ENCODE results near the gene UBA1. TPM values are rescaled to one million over a fixed set of nuclear protein-coding genes. Genes with fewer than 3 reads are reported as not detected.
A peak's percentile ranks its signal among the peaks of the same experiment; 100 is the strongest.

Gene UBA1
- total RNA-seq, 2 experiments from 2014 or later = 177 to 204 TPM

DNA sequence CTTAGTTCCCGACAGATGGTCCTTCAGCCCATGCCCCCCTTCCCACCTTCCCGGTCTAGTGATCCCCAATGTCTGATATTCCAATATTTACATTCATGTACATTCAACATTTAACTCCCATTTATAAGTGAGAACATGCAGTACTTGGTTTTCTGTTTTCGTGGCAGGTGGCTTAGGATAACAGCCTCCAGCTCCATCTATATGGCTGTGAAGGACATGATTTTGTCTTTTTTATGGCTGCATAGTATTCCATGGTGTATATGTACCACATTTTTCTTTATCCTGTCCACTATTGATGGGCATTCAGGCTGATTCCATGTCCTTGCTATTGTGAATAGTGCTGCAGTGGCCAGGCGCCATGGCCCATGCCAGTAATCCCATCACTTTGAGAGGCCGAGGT, 34.8 kb upstream of the UBA1 start:
- no peak for DNase-seq
- CTCF ChIA-PET = no interaction called here
- no peak for ATAC-seq
- peaks cover 3% of the 10 kb centered on the region for H3K4me1 Mint-ChIP-seq
- no peak overlapping the region for H3K4me3 Mint-ChIP-seq
- H3K27me3 Mint-ChIP-seq = no peaks in the 10 kb centered on the region
- H3K27ac Mint-ChIP-seq = no peak overlapping the region
- H3K9me3 Mint-ChIP-seq (ENCODE audit: low read depth) = no peaks in the 10 kb centered on the region
- H3K36me3 Mint-ChIP-seq = peaks cover 41% of the 10 kb centered on the region

DNA sequence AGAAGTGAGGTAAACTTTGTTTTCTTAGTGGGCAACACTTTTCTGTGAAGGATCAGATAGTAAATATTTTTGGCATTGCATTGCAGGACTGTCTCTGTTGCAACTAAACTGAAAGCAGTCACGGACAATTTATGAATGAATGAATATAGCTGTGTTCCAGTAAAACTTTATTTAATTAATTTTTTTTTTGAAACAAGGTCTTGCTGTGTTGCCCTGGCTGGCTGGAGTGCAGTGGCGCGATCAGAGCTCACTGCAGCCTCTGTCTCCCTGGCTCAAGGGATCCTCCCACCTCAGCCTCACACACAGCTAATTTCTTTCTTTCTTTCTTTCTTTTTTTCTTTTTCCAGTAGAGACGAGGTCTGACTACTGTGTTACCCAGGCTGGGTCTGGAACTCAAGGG, 32.8 kb upstream of the UBA1 start:
- H3K27ac Mint-ChIP-seq = no peak overlapping the region
- H3K36me3 Mint-ChIP-seq = peaks cover 39% of the 10 kb centered on the region
- H3K9me3 Mint-ChIP-seq (ENCODE audit: low read depth) = no peaks in the 10 kb centered on the region
- H3K4me3 Mint-ChIP-seq = no peak overlapping the region
- H3K27me3 Mint-ChIP-seq = no peaks in the 10 kb centered on the region
- ATAC-seq = no peak
- H3K4me1 Mint-ChIP-seq = peaks cover 3% of the 10 kb centered on the region
- CTCF ChIA-PET = no interaction called here
- DNase-seq = no peak

DNA sequence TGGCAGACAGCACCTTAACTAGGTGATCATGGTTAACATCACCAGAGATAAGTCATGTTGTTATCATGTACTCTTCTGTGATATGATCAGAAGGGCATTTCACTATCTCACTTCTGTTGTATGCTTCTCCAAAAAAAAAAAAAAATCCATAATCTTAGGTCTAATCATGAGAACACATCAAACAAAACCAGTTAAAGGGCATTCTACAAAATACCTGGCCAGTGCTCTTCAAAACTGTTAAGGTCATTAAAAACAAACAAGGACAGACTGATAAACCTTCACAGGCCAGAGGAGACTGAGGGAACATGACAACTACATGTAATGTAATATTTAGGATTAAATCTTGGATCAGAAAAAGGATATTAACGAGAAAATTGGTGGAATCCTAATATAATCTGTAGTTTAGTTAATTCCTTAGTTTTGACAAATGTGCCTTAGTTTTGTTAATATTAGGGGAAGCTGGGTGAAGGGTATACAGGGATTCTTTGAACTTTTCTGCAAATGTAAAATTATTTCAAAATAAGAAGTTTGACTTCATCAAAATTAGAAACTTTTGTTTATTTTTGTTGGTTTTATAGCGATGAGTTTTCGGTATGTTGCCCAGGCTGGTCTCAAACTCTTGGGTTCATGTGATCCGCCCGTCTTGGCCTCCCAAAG, 30.6 kb upstream of the UBA1 start:
- H3K4me3 Mint-ChIP-seq = no peak overlapping the region
- no peaks in the 10 kb centered on the region for H3K27me3 Mint-ChIP-seq
- H3K9me3 Mint-ChIP-seq (ENCODE audit: low read depth) = no peaks in the 10 kb centered on the region
- peaks cover 4% of the 10 kb centered on the region for H3K4me1 Mint-ChIP-seq
- CTCF ChIA-PET = interaction anchor here (1.4 kb wide), 1 partner anchor 18 kb away, joined by 3 read pairs; the partner anchor contains the start of gene RBM10
- H3K36me3 Mint-ChIP-seq = peaks cover 24% of the 10 kb centered on the region
- DNase-seq (no peak), ATAC-seq (no peak)
- no peak overlapping the region for H3K27ac Mint-ChIP-seq

DNA sequence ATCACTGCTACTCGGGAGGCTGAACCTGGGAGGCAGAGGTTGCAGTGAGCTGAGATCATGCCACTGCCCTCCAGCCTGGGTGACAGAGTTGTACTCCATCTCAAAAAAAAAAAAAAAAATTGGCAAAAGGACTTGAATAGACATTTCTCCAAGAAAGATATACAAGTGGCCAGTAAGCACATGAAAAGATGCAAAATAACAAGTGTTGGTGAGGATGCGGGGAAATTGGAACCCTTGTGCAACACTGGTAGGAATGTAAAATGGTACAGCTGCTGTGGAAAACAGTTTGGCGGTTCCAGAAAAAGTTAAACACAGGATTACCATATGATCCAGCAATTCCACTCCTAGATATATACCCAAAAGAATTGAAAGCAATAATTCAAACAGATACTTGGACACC, 29.2 kb upstream of the UBA1 start:
- Mint-ChIP-seq H3K4me1 (peaks cover 4% of the 10 kb centered on the region), H3K27me3 (no peaks in the 10 kb centered on the region), H3K27ac (no peak overlapping the region), H3K4me3 (no peak overlapping the region), H3K9me3 (ENCODE audit: low read depth) (no peaks in the 10 kb centered on the region), H3K36me3 (peaks cover 19% of the 10 kb centered on the region)
- CTCF ChIA-PET = no interaction called here
- ATAC-seq (no peak), DNase-seq (no peak)

DNA sequence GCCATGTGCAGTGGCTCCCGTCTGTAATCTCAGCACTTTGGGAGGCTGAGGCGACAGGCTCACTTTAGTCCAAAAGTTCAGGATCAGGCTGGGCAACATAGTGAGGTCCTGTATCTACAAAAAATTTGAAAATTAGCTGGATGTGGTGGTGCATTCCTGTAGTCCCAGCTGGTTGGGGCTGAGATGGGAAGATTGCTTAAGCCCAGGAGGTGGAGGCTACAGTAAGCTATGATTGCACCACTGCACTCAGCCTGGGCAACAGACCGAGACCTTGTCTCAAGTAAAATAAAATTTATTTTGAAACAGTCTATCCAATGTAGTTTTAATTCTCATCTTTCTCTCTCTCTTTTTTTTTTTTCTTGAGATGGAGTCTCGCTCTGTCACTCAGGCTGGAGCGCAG, 27.5 kb upstream of the UBA1 start:
- no peak overlapping the region for H3K4me3 Mint-ChIP-seq
- no peaks in the 10 kb centered on the region for H3K27me3 Mint-ChIP-seq
- CTCF ChIA-PET = no interaction called here

DNA sequence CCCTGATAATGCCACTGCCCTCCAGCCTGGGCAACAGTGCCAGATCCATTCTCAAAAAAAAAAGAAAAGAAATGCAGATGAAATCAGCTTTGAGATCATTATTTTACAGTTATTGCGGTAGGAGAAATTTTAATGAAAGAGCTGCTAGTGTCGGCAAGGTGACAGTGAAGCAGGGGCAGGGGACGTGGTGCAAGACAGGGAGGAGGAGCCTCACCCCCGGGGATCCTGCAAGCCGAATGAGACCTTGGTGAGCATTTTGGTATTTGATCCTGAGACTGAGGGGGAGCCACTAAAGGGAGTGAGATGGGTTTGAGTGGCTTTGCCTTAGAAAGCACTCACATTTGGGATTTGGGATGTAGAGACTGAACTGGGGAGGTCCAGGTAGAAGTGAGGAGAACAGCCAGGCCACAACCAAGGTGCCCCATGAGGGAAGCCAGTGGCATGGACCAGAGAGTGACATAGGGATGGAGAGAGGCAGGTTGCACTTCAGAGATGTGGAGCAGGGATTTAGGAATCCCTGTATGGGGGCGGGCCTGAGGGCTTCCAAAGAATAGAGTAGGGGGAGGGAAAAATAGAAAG, 25.0 kb upstream of the UBA1 start:
- H3K4me3 Mint-ChIP-seq = no peak overlapping the region
- H3K27ac Mint-ChIP-seq = peak overlapping the region; percentile 5
- no peaks in the 10 kb centered on the region for H3K9me3 Mint-ChIP-seq (ENCODE audit: low read depth)
- H3K4me1 Mint-ChIP-seq = peaks cover 1% of the 10 kb centered on the region
- ATAC-seq = no peak
- H3K27me3 Mint-ChIP-seq = no peaks in the 10 kb centered on the region
- no peak for DNase-seq
- H3K36me3 Mint-ChIP-seq = peaks cover 10% of the 10 kb centered on the region
- CTCF ChIA-PET = no interaction called here

More for the DNA sequence above, 27.5 kb upstream of the UBA1 start:
- peaks cover 17% of the 10 kb centered on the region for H3K36me3 Mint-ChIP-seq
- no peak for DNase-seq
- no peaks in the 10 kb centered on the region for H3K9me3 Mint-ChIP-seq (ENCODE audit: low read depth)
- ATAC-seq = no peak
- H3K27ac Mint-ChIP-seq = no peak overlapping the region
- peaks cover 1% of the 10 kb centered on the region for H3K4me1 Mint-ChIP-seq

DNA sequence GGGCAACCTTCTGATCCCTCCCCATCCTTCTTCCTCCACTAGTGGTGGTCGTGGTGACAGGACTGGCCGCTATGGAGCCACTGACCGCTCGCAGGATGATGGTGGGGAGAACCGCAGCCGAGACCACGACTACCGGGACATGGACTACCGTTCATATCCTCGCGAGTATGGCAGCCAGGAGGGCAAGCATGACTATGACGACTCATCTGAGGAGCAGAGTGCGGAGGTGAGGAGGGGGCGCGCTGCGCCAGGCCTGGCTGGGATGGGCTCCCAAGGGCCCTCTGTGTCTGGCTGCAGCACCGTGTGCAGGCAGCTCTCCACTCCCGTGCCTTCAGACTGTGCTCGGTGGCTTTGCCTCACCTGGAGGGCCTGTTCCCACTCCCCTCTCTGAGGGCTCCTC, 24.4 kb upstream of the UBA1 start:
- no peaks in the 10 kb centered on the region for H3K27me3 Mint-ChIP-seq
- H3K27ac Mint-ChIP-seq = no peak overlapping the region
- no peaks in the 10 kb centered on the region for H3K9me3 Mint-ChIP-seq (ENCODE audit: low read depth)
- H3K4me1 Mint-ChIP-seq = peaks cover 1% of the 10 kb centered on the region
- no peak overlapping the region for H3K4me3 Mint-ChIP-seq
- H3K36me3 Mint-ChIP-seq = peaks cover 10% of the 10 kb centered on the region
- ATAC-seq (no peak), DNase-seq (no peak)
- CTCF ChIA-PET = no interaction called here

DNA sequence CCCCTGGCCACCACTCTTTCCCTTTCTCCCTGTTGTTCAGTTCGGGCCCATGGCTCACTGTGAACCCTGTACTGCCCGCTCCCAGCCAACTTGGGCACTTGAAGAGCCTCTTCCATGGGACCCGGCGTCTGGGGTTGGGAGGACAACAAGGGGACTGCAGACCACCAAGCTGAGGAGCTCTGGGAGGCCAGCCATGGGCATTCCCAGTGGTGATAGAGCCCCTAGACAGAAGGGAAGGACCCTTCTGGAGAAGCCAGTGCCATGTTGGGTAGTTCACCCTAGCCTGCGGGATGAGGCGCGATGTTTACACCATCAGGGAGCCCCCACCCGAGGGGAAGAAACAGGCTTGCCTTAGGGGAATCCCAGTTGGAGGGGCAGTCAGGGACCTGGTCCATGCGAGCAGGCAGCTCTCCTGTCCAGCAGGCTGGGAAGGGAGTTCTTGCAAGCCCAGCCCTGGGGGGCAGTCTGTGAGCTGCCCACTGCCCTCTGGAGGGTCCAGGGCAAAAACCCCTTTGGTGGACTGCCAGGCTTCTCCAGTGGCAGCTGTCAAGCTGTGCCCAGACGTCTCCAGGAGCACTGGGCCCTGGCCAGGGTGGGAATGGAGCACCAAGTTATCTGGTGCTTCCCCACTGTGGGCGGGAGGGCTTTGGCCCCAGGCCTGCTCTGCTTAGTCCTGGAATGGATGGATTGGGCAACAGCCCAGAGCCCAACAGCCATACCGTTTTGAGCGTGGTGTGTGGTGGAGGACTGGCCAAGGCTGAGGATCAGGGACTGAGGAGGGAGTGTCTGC, 23.7 kb upstream of the UBA1 start:
- Mint-ChIP-seq H3K4me3 (no peak overlapping the region), H3K27ac (no peak overlapping the region), H3K27me3 (no peaks in the 10 kb centered on the region), H3K9me3 (ENCODE audit: low read depth) (no peaks in the 10 kb centered on the region), H3K36me3 (peaks cover 4% of the 10 kb centered on the region), H3K4me1 (peaks cover 1% of the 10 kb centered on the region)
- no peak for DNase-seq
- ATAC-seq = no peak
- CTCF ChIA-PET = no interaction called here

DNA sequence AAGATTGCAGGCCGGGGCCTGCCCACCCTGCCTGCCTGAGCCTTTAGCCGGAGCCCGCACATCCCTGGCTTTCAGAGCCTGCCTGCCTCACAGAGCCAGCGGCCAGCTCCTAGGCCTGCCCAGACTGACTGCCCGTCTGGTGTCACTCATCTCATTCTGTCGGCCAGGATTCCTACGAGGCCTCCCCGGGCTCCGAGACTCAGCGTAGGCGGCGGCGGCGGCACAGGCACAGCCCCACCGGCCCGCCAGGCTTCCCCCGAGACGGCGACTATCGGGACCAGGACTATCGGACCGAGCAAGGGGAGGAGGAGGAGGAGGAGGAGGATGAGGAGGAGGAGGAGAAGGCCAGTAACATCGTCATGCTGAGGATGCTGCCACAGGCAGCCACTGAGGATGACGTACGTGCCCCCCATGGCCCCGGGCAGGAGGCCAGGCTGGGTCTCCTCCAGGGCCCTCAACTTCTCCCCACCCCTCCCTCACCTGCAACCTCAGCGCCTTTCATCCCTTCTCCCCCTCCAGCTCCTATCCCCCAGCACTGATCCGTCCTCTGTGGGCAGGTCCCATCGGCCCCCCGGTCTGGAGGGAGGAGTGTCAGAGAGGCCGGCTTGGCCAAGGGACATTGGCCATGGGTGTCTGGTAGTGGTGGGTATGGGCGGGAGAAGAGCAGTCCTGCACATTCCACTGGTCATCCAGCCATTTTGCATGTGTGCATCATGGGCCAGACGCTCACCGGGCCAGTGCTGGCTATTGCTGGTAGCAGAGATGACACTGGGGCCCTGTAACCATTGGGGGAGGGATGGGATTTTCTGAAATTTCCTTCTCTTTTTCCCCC, 22.6 kb upstream of the UBA1 start:
- no peak for ATAC-seq
- Mint-ChIP-seq H3K36me3 (peaks cover 4% of the 10 kb centered on the region), H3K4me1 (peaks cover 1% of the 10 kb centered on the region), H3K27ac (no peak overlapping the region), H3K4me3 (no peak overlapping the region), H3K27me3 (no peaks in the 10 kb centered on the region), H3K9me3 (ENCODE audit: low read depth) (no peaks in the 10 kb centered on the region)
- CTCF ChIA-PET = no interaction called here
- DNase-seq = no peak

DNA sequence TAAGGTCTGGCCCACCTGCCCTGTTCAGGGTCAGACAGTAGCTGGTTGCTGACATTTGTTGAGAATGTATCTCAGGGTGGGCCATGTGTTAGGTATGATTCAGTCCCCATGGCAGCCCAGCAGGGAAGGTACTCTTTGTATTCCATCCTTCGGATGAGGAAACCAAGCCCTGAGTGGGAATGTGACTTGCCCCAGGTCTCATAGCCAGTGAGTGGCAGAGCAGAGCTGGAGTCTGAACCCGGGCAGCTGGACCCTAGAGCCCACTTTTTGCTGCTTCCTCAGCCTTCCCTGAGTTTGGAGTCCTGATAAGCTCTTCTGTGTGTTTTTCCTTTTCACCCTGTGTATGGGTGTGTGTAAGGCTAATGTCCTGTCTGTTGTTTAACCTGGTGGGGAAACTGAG, 21.6 kb upstream of the UBA1 start:
- no peak for DNase-seq
- CTCF ChIA-PET = no interaction called here
- no peaks in the 10 kb centered on the region for H3K9me3 Mint-ChIP-seq (ENCODE audit: low read depth)
- peaks cover 7% of the 10 kb centered on the region for H3K36me3 Mint-ChIP-seq
- H3K4me3 Mint-ChIP-seq = no peak overlapping the region
- no peaks in the 10 kb centered on the region for H3K27me3 Mint-ChIP-seq
- H3K27ac Mint-ChIP-seq = no peak overlapping the region
- no peak for ATAC-seq
- H3K4me1 Mint-ChIP-seq = peaks cover 10% of the 10 kb centered on the region

DNA sequence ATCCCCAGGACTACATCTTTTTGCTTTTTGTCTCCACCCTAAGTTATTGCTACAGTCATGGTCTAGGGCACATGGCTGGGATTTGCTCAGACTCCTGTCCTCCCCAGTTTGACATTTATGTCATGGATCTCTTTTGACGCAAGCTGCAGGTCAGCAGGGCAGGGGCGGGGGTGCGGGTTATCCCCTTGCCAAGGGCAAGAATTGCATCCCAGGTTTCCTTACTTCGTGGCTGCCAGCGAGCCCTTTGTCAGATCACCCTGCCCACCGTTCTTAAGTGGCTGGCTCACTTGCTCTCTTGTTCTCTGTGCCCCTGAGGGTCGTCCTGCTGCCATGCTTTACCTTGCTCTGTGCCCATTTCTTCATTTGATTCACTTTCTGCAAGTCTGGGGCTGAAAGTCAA, 21.1 kb upstream of the UBA1 start:
- no peak overlapping the region for H3K4me3 Mint-ChIP-seq
- H3K27ac Mint-ChIP-seq = no peak overlapping the region
- no peaks in the 10 kb centered on the region for H3K9me3 Mint-ChIP-seq (ENCODE audit: low read depth)
- peaks cover 7% of the 10 kb centered on the region for H3K36me3 Mint-ChIP-seq
- H3K27me3 Mint-ChIP-seq = no peaks in the 10 kb centered on the region
- H3K4me1 Mint-ChIP-seq = peaks cover 10% of the 10 kb centered on the region
- ATAC-seq (no peak), DNase-seq (no peak)
- CTCF ChIA-PET = no interaction called here

DNA sequence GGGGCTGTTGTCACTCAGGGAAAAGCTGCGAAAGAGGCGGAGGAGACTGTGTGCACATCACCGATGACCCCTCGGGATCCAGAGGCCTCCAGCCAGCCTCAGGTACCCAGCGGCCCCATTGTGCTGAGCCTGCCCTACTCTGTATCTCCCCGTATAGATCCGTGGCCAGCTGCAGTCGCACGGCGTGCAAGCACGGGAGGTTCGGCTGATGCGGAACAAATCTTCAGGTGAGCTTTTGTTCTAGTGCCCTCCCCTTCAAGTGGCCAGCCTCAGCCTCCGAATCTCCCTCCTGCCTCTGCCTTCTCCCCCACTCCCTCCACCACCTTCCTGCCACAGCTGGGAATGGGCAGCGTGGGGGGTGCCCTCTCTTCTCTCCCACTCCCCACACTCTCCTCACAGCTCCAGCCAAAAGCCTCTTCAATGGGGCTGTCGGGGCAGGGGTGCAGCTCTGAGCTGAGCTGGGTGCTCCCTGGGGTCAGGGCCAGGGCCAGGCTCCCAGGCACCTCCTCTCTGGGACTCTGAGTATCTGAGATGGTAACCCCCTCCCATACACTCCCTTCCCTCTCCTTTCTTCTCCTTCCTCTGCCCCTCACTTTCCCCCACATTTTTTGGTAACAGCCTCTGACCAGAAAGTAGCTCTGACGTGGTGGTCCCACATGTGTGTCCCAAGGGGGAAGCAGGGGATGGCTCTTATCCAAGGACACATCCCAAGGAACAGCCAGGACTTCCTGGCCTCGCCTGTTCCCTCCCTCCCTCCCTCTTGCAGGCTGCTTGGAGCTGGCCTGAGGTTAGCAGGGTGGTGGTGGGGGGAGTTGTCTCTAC, 20.4 kb upstream of the UBA1 start:
- Mint-ChIP-seq H3K36me3 (peaks cover 10% of the 10 kb centered on the region), H3K9me3 (ENCODE audit: low read depth) (no peaks in the 10 kb centered on the region), H3K4me1 (peaks cover 11% of the 10 kb centered on the region), H3K27me3 (no peaks in the 10 kb centered on the region), H3K4me3 (no peak overlapping the region), H3K27ac (no peak overlapping the region)
- ATAC-seq (no peak), DNase-seq (no peak)
- CTCF ChIA-PET = no interaction called here

DNA sequence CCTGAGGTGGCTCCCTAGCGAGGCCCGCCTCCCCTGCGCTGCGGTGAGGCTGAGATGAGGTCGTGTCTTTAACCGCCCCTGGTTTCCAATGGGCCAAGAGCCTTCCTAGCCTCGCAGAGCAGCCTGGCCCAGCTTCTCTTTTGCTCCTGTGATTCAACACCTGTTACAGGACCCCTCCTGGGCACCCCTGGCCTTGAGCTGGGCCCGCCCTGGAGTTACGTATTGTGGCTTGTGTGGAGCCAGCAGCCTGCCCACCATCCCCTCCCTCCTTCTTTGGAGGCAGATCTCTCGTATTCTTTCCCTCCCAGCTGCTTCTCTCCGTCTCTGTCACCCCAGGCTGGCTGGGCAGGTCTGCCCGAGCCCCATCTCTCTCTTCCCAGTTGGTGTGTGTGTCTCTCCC, 19.3 kb upstream of the UBA1 start:
- CTCF ChIA-PET = no interaction called here
- no peak overlapping the region for H3K27ac Mint-ChIP-seq
- ATAC-seq = no peak

More for the DNA sequence above, 19.3 kb upstream of the UBA1 start:
- H3K4me1 Mint-ChIP-seq = peaks cover 11% of the 10 kb centered on the region
- H3K4me3 Mint-ChIP-seq = no peak overlapping the region
- H3K27me3 Mint-ChIP-seq = no peaks in the 10 kb centered on the region
- no peak for DNase-seq
- peaks cover 16% of the 10 kb centered on the region for H3K36me3 Mint-ChIP-seq
- H3K9me3 Mint-ChIP-seq (ENCODE audit: low read depth) = no peaks in the 10 kb centered on the region

Data from activated CD8-positive, alpha-beta memory T cell treated with anti-CD3 and anti-CD28 coated beads, Interleukin-2, amount 10 ng/mL, durations not matched to agents 7 days and 5 days (primary cell).